Heart left ventricle (tissue), 16 donors: Measurements from ENCODE around the gene TMEM8B. TPM values are rescaled to one million over a fixed set of nuclear protein-coding genes. Genes with fewer than 3 reads are reported as not detected.

ENCODE experiments used
- ATAC-seq, 4 donors: fragments of 200-7000 bp; cut with Tn5 transposase; one replicate each; pipeline ENCODE4 v1.9.1; 2020 to 2022; ENCODE audit warnings: moderate library complexity in 4 of 4, mild to moderate bottlenecking in 3 of 4, moderate number of reproducible peaks in 1 of 4
- DNase-seq, 5 donors: peaks; one replicate each; pipeline ENCODE4 v3.0.0-alpha.2; 2020
- H3K27ac ChIP-seq, 12 donors: fragments of 200-600 bp; sonication (generic) in 4 of 12; one replicate each; pipeline versions ENCODE4 v1.5.0 to v1.8.0; 2016 to 2022; ENCODE audit warnings: mild to moderate bottlenecking in 2 of 12
- H3K27me3 ChIP-seq, 9 donors: fragments of 200-600 bp; sonication (generic) in 2 of 9; one replicate each; pipeline versions ENCODE4 v1.5.1 to v1.8.0; 2016 to 2022; ENCODE audit warnings: mild to moderate bottlenecking in 3 of 9
- H3K36me3 ChIP-seq, 9 donors: fragments of 200-600 bp; sonication (generic) in 2 of 9; one replicate each; pipeline versions ENCODE4 v1.5.0 to v1.8.0; 2018 to 2022; ENCODE audit warnings: mild to moderate bottlenecking in 2 of 9
- H3K4me1 ChIP-seq, 12 donors: fragments of 200-600 bp; sonication (generic) in 4 of 12; one replicate each; pipeline versions ENCODE4 v1.5.0 to v1.8.0; 2016 to 2022; ENCODE audit warnings: mild to moderate bottlenecking in 3 of 12
- H3K4me3 ChIP-seq, 12 donors: fragments of 200-600 bp; sonication (generic) in 4 of 12; one replicate each; pipeline versions ENCODE4 v1.5.0 to v1.8.0; 2017 to 2022; ENCODE audit warnings: mild to moderate bottlenecking in 9 of 12, moderate library complexity in 4 of 12
- H3K9me3 ChIP-seq, 12 donors: fragments of 200-600 bp; sonication (generic) in 4 of 12; one replicate each; pipeline versions ENCODE4 v1.5.0 to v1.8.0; 2016 to 2022; ENCODE audit warnings: mild to moderate bottlenecking in 1 of 12
- CTCF ChIP-seq, 12 donors: fragments of 200-600 bp; sonication (generic) in 4 of 12; IDR thresholded peaks; one replicate each; pipeline versions ENCODE4 v1.5.0 to v1.8.0; 2018 to 2022; ENCODE audit warnings: antibody characterized with exemption in 12 of 12, mild to moderate bottlenecking in 5 of 12
- POLR2A ChIP-seq, 2 donors: fragments of 450-650 bp; IDR thresholded peaks; one replicate each; pipeline ENCODE4 v1.6.1; 2017; ENCODE audit warnings: antibody characterized with exemption in 2 of 2, mild to moderate bottlenecking in 2 of 2, moderate library complexity in 2 of 2
- WGBS, 4 donors: extraction: QIAGEN DNeasy Blood & Tissue Kit in 2 of 4; methylation state at CpG; one replicate each; pipeline versions ENCODE4 v1.1.5 to v1.1.7; 2013 to 2018; 5-methylcytosine and 5-hydroxymethylcytosine counted together
- intact Hi-C, 10 donors: fragments of 100-400 bp; cut with DNase I; formaldehyde crosslinking; loops; one replicate each; pipeline versions ENCODE4 v1.11.1 to v1.14.2; 2022
- polyA plus RNA-seq, 2 donors: library from polyadenylated mRNA; stranded (reverse); fragments of 200-250 nt; gene quantifications; one replicate each; pipeline ENCODE4 v1.2.3, GENCODE V29; 2013
- total RNA-seq, 9 donors: library from RNA; depleted of rRNA in 2 of 9; stranded (reverse); fragments of >200 nt in 2 of 9; fragmentation: NEBNext Ultra II Directional in 3 of 9; extraction: Animal tissue kit (Norgen Biotek cat#: 25700) in 3 of 9; gene quantifications; one replicate each; pipeline versions ENCODE4 v1.1.0 to v1.2.4, GENCODE V29; 2016 to 2023
- donor health status: ischemic (EF 13 %, LVEDD 7.1; RV severe dilation, severe dysfunction).
- donor health status: healthy with polysubstance abuse.
- donor health status: DM: no; HTN: yes; CAD: no.
- donor health status: DM: no; HTN: no; CAD: no.
- donor health status: ischemic (EF 25% LVEDD 6.9; RV normal size, moderate dysfunction).
- donor health status: ischemic (EF 25% LVEDD 5.7; RV mildly dilated, moderate dysfunction).
- donor health status: healthy.
- donor health status: DM: yes; HTN: yes; CAD: no.
- donor health status: ischemic (EF 35%, LVEDD 5.7; RV mildly dilated, moderate dysfunction).
- donor health status: nonischemic (EF 11% LVEDD 7.7; RV severe dilation, severe dysfunction).
- donor health status: DM: yes; HTN: yes; CAD: no.
- donor health status: PGD.
- donor health status: ischemic (EF 29% LVEDD 5.4; RV normal size, mild dysfunction).
- donor health status: nonischemic (EF 23%, LVEDD 6.1; RV moderate dilation, normal function).

TMEM8B gene
- total and polyA plus RNA-seq, 11 donors, result 7.9 to 21.4 (median 17.9) TPM

GRCh38 chr9:35852876-35853865, 24.1 kb downstream of the TMEM8B start:
- Histone ChIP-seq H3K27me3 (peaks cover 0 to 18% (median 0%) of the 10 kb centered on the region in 9 donors), H3K27ac (no peak overlapping the region), H3K4me3 (no peak overlapping the region), H3K36me3 (peaks cover 0 to 16% (median 0%) of the 10 kb centered on the region in 9 donors), H3K4me1 (peaks cover 0 to 9% (median 1%) of the 10 kb centered on the region in 12 donors), H3K9me3 (no peaks in the 10 kb centered on the region)
- peak in 1 of 5 donors; percentile 5 for DNase-seq
- TF ChIP-seq CTCF (IDR thresholded peaks at IDR 0.05), result no peak
- TF ChIP-seq POLR2A (IDR thresholded peaks at IDR 0.05), result no peak
- 91 to 96% (median 93%) methylated on average over 15 to 25 of the region's 25 CpGs for WGBS, 4 donors
- ATAC-seq, result no peak
- intact Hi-C loops, result no loop called here

- DNase-seq (no peak), ATAC-seq (no peak)
- 86 to 89% (median 87%) methylated on average over 7 of the region's 7 CpGs for whole genome bisulfite sequencing, 4 donors
- TF ChIP-seq CTCF (IDR thresholded peaks at IDR 0.05) (no peak), POLR2A (IDR thresholded peaks at IDR 0.05) (no peak)
- Histone ChIP-seq H3K4me3 (no peak overlapping the region), H3K27ac (no peak overlapping the region), H3K27me3 (peaks cover 0 to 18% (median 0%) of the 10 kb centered on the region in 9 donors), H3K4me1 (peaks cover 0 to 13% (median 0%) of the 10 kb centered on the region in 12 donors), H3K36me3 (peaks cover 0 to 16% (median 0%) of the 10 kb centered on the region in 9 donors), H3K9me3 (no peaks in the 10 kb centered on the region)
- intact Hi-C loops, result no loop called here
Measured at GRCh38 chr9:35854091-35854762, 25.2 kb downstream of the TMEM8B start.

- H3K9me3 ChIP-seq, result no peaks in the 10 kb centered on the region
- peaks cover 0 to 20% (median 0%) of the 10 kb centered on the region in 12 donors for H3K4me1 ChIP-seq
- WGBS, 4 donors, result 77 to 87% (median 82%) methylated on average over 3 of the region's 3 CpGs
- peaks cover 0 to 19% (median 0%) of the 10 kb centered on the region in 9 donors for H3K27me3 ChIP-seq
- H3K36me3 ChIP-seq, result peaks cover 0 to 10% (median 0%) of the 10 kb centered on the region in 9 donors
- TF ChIP-seq CTCF (IDR thresholded peaks at IDR 0.05) (no peak), POLR2A (IDR thresholded peaks at IDR 0.05) (no peak)
- ATAC-seq (no peak), DNase-seq (no peak)
- H3K4me3 ChIP-seq, result no peak overlapping the region
- H3K27ac ChIP-seq, result no peak overlapping the region
- intact Hi-C loops, result no loop called here
Measured at GRCh38 chr9:35856206-35856605, 27.2 kb downstream of the TMEM8B start.

GRCh38 chr9:35856882-35857281, 27.9 kb downstream of the TMEM8B start:
- H3K27ac ChIP-seq, result no peak overlapping the region
- H3K4me1 ChIP-seq, result peaks cover 0 to 20% (median 0%) of the 10 kb centered on the region in 12 donors
- intact Hi-C loops, result no loop called here
- no peak for TF ChIP-seq POLR2A (IDR thresholded peaks at IDR 0.05)
- no peak for TF ChIP-seq CTCF (IDR thresholded peaks at IDR 0.05)
- no peak for DNase-seq
- no peak overlapping the region for H3K4me3 ChIP-seq
- 81 to 91% (median 86%) methylated on average over 5 of the region's 5 CpGs for WGBS, 4 donors
- H3K9me3 ChIP-seq, result no peaks in the 10 kb centered on the region
- no peak for ATAC-seq
- peaks cover 0 to 25% (median 0%) of the 10 kb centered on the region in 9 donors for H3K27me3 ChIP-seq
- peaks cover 0 to 10% (median 0%) of the 10 kb centered on the region in 9 donors for H3K36me3 ChIP-seq
